ENCODE measurements around the gene CYTL1.

- TF ChIP-seq, protein P1, sequence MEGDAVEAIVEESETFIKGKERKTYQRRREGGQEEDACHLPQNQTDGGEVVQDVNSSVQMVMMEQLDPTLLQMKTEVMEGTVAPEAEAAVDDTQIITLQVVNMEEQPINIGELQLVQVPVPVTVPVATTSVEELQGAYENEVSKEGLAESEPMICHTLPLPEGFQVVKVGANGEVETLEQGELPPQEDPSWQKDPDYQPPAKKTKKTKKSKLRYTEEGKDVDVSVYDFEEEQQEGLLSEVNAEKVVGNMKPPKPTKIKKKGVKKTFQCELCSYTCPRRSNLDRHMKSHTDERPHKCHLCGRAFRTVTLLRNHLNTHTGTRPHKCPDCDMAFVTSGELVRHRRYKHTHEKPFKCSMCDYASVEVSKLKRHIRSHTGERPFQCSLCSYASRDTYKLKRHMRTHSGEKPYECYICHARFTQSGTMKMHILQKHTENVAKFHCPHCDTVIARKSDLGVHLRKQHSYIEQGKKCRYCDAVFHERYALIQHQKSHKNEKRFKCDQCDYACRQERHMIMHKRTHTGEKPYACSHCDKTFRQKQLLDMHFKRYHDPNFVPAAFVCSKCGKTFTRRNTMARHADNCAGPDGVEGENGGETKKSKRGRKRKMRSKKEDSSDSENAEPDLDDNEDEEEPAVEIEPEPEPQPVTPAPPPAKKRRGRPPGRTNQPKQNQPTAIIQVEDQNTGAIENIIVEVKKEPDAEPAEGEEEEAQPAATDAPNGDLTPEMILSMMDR (IDR thresholded peaks at IDR 0.05), result no peak
- TF ChIP-seq POLR2AphosphoS5 (IDR thresholded peaks at IDR 0.05; ENCODE audit: insufficient read depth in 1 of 2, low read depth in 1 of 2), result no peak
- no peak for TF ChIP-seq POLR2A (IDR thresholded peaks at IDR 0.05)
Measured at GRCh38 chr4:4989083-4989622, 30.1 kb downstream of the CYTL1 start.

All from vagina (tissue), 2 donors.